IPS DF 19.7 (cell line): ENCODE data around the gene TRPV5.

Experiments
- DNase-seq: peaks from one replicate; pipeline ENCODE4 v3.0.0-alpha.2; 2013; ENCODE audit warnings: low read depth, low spot score

The TRPV5 gene

GRCh38 chr7:142887282-142888015 is 46.1 kb downstream of the TRPV5 start:
- DNase-seq = no peak

GRCh38 chr7:142886866-142887265 is 46.7 kb downstream of the TRPV5 start:
- no peak for DNase-seq

- DNase-seq = no peak
These were observed 48.0 kb downstream of the TRPV5 start, which contains the start of gene TRPV6 for GRCh38 chr7:142885311-142886230. TSS of gene TRPV6 (minus strand) at chr7:142885745.

GRCh38 chr7:142884286-142884640 is 49.3 kb downstream of the TRPV5 start:
- DNase-seq = no peak

GRCh38 chr7:142883571-142884285 is 49.8 kb downstream of the TRPV5 start:
- no peak for DNase-seq

GRCh38 chr7:142883145-142883544 is 50.4 kb downstream of the TRPV5 start:
- no peak for DNase-seq

- no peak for DNase-seq
These were observed 51.2 kb downstream of the TRPV5 start for GRCh38 chr7:142882338-142882678.

GRCh38 chr7:142881586-142882337 is 51.8 kb downstream of the TRPV5 start:
- DNase-seq = no peak

- DNase-seq = no peak
These were observed 52.6 kb downstream of the TRPV5 start for GRCh38 chr7:142880876-142881505.

- DNase-seq = no peak
These were observed 54.5 kb downstream of the TRPV5 start for GRCh38 chr7:142879060-142879459.

GRCh38 chr7:142878315-142878714 is 55.2 kb downstream of the TRPV5 start:
- DNase-seq = no peak

GRCh38 chr7:142876991-142877910 is 56.3 kb downstream of the TRPV5 start:
- DNase-seq = no peak

GRCh38 chr7:142876236-142876960 is 57.1 kb downstream of the TRPV5 start:
- DNase-seq = no peak

GRCh38 chr7:142875456-142875855 is 58.1 kb downstream of the TRPV5 start:
- DNase-seq = no peak

- no peak for DNase-seq
These were observed 58.7 kb downstream of the TRPV5 start for GRCh38 chr7:142874837-142875236.

- DNase-seq = no peak
These were observed 59.1 kb downstream of the TRPV5 start for GRCh38 chr7:142874409-142874808.

GRCh38 chr7:142873871-142874270 is 59.7 kb downstream of the TRPV5 start:
- DNase-seq = no peak

- DNase-seq = no peak
These were observed 60.2 kb downstream of the TRPV5 start for GRCh38 chr7:142873281-142873784.

GRCh38 chr7:142872106-142872675 is 61.4 kb downstream of the TRPV5 start:
- DNase-seq = no peak
